GM18502 (cell line): ENCODE data around the gene NUB1.

Experiments used
- ATAC-seq: cut with Tn5 transposase; IDR thresholded peaks from one replicate; pipeline ENCODE4 v1.9.1; 2021; ENCODE audit warnings: mild to moderate bottlenecking; ENCODE audit not compliant: unreplicated experiment, poor library complexity

The NUB1 gene

GRCh38 chr7:151386301-151387160, 44.9 kb downstream of the NUB1 start:
- no peak for ATAC-seq

DNA sequence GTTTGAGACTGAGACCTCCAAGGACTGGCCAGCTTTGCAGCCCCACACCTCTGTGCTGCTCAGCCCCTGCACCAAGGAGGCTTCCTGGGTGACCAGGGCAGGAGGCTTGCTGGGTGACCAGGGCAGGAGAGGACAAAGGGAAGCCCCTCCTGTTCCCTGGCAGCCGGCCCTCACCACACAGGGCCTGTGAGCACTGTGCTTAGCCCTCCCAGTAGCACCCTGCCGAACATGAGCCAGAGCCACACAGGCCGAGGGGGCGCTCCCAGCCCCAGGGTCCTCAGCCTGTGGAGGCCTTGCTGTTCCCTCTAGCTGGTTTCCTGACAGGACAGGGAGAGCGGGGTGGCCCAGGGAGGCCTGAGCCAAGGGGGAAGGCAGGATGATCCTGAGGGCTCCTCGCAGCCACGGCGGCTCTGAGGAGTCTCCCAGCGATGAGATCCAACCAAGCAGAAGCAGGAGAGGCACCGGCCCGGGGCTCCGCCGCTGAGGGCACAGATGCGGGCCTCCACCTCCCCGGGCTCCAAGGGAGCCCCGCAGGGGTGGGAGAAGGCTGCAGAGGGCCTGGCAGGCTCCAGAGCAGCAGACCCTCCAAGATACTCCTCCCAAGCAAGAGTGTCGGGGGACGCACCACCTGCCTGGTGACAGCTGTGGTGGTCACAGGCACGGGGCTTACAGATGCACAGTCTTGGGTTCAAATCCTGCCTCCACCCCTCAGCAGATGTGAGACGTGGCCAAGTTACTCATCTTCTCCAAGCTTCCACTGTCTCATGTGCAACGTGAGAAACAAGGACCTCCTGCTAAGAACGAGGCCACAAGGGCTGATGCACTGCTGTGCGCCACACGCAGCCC, 45.8 kb downstream of the NUB1 start:
- no peak for ATAC-seq

GRCh38 chr7:151388007-151388297, 46.3 kb downstream of the NUB1 start:
- no peak for ATAC-seq

- no peak for ATAC-seq
These were observed 46.8 kb downstream of the NUB1 start for GRCh38 chr7:151388430-151388829.

GRCh38 chr7:151389096-151389767, 47.6 kb downstream of the NUB1 start:
- ATAC-seq: no peak

DNA sequence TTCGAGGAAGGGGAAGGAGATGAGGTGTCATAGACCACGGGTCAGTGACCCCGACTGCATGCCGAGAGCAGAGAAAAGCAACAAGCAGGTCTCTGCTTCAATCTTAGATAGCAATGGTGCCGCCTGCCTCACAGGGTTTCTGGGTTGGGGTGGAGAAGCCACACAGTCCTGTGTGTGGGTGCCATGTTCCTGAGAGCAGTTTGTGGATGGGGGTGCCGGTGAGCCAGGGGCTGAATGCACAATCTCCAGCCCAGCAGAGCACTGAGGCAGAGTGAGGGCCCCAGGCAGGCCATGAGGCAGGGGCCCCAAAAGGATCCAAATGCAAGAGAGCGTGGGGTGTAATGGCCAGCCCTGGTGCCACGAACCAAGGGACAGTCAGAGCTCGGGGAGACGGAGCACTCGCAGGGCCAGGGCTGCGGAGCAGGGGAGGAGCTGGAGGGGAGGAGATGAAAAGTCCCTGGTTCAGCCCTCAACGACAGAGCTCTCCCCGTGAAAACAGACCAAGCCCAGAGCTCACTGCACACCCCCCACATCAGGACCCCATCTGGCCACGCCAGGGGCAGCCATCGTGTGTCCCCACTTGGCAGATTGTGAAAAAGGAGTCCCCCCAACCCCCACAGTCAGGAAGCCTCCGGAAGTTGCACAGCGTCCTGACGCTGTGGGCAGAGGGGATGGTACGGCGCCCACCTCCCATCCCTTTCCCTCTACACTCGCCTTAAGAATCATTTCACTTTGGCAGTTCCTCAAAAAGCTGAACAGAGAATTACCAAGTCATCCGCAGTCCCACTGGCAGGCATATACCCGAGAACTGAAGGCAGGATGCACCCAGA, 48.4 kb downstream of the NUB1 start:
- ATAC-seq: no peak

GRCh38 chr7:151390598-151391357, 49.2 kb downstream of the NUB1 start:
- ATAC-seq: no peak

GRCh38 chr7:151391358-151391730, 49.7 kb downstream of the NUB1 start:
- ATAC-seq: no peak

DNA sequence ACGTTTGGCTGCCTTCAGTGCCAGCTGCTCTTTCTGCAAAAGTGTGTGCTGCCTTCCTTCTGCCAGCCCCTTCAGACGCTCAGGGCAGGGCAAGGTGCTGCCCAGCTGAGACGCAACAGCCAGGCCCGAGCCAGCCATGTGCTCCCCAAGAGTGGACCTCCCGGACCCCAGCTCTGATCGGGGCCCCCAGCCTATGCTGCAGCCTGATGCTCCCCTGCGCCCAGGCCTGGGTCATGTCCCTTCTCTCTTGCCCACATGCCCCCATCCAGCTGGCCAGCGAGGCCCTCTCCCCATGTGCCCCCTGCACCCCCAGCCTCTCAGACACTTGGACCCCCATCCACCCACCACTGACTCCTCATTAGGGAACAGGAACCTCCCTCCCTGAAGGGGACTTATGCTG, 50.4 kb downstream of the NUB1 start:
- ATAC-seq: no peak

DNA sequence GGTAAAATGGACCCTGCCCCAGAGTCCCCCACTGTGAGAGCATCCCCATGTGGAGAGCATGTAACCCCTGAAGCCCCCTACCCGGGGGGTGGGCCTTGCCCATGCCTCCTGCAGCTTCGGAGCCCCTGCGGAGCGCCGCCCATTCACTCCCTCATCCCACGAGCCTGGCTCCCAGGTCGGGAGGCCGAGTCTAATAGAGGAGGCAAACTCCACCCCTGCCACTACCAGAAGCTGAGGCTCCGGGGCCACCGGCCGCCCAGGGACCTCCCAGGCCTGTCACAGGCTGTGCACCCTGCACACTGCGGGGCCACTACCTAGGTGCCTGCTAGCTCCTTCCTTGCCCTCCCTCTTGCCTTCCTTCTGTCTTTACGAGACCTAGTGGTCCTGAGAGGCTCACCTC, 50.8 kb downstream of the NUB1 start:
- no peak for ATAC-seq

DNA sequence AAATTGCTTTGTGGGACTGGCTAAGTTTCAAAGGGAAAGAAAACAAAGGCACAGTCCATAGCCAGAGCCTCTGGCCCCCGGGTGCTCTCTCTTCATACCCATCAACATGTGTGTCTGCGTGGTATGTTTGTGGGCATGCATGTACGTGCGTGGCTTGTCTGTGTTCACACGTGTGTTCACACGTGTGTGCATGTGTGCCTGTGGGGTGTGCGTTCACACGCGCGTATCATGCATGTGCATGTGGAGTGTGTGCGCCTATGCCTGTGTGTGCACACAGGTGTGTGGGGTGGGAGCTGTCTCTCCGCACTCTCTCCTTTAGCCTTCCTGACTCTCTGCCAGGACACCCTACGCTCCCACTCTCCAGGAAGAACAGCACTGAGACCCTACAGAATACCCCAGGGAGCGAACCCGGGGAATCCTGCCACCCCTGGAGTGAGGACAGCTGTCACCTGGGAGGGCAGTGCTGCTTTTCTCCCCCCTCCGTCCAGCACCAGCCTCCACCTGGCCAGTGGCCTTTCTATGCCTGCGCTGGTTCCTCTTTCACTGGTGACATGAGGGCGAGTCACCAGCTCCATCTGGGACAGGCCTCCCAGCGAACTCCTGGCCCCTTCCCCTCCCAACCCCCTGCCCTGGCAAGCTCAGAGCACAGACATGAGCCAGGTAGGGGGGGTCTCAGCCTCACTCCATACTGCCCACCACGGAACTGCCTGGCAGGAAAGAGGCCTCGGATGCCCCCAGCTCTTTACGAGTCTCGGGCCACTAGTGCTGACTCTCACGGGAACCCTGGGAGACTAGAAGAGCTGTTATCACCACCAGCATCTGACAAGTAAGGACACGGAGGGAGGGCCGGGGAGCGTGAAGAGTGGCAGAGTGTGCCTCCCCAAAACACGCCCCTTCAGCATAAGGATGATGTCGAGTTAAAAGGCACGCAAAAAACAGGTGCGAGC, 51.7 kb downstream of the NUB1 start:
- ATAC-seq: no peak

DNA sequence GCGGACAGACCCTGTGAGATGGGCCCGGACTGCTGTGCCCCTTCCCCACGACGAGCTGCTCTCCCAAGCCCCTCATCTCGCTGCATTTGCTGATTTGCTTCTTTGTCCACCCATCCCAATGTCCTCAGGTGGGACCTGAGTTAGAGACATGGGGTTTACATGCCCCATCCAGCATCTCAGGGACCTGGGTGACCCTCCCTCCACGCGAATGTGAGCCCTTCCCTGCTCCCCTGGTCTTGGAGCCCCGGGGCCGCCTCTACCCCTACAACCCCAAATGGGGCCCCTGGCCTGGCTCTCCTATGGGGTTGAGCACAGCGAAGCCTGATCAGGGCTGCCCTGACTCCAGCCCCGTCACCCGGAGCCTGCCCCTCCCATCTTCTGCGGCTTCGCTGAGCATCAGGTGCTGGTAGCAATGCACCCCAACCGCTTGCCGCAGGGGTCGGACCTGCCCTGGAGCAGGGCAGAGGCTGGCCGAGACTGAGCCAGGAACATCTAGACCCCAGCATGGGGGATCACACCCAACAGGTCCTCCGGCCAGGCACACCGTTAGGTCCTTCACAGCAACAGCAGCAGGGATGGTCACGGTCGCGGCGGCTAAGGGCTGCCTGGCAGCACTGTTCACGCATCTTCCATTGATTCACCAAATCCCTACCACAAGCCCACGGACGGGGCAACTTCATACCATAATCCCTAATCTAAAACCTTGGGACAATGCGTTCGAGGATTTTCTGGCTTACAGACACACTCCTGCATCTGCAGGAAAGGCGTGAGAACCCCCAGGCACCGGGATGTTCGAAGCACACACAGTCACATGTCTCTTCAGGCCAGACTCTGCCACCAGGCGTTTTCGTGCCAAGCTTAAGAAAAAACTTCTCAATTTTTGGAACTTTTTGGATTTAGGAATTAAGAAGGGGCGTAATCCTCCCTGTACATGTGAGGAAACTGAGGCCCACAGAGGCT, 52.7 kb downstream of the NUB1 start:
- ATAC-seq: no peak

- ATAC-seq: no peak
These were observed 53.4 kb downstream of the NUB1 start for GRCh38 chr7:151395036-151395367.

DNA sequence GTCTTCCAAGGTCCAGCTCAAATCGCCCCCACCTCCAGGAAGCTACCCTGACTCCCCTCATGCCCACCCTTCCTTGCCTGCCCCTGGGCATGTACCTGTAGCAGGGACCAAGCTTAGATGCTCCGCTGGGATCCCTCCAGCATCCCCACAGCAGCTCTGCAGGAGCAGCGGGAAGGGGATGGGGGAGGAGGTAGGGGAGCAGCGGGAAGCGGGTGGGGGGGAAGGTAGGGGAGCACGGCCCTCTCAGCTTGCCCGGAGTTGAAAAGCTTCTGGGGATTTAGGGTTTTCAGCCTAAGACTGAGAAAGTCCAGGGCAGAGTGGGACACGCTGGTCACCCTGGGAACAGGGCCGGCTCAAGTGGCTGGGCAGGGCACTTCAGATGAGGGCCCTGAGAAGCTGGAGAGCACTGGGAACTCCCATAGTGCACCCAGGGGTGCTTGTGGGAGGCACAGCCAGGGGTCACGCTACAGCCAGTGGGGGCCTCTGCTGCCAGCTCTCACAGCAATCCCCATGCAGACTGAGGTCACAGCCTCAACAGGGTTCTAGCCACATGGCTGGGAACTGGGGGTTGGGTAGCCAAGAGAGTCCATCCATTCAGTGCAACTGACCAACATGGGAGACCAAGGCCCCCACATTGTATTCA, 54.8 kb downstream of the NUB1 start:
- ATAC-seq: no peak

DNA sequence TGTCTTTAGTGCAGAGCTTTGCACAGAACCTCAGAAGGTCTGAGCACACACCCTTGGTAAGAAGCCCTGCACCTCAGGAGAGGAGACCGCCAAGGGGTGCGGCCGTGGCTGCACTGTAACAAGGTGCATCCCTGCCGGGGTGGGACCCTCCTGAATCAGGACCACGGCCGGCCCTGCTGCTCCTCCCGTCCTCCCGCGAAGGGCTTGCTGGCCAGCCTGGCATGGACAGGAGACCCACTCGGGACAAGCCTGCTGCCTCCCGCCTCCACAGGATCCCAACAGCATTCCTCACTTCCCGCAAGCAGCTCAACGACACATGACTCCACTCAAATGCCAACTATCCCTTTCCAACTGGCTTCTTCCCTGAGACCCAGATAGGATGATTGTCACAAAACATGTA, 55.4 kb downstream of the NUB1 start:
- ATAC-seq: no peak

DNA sequence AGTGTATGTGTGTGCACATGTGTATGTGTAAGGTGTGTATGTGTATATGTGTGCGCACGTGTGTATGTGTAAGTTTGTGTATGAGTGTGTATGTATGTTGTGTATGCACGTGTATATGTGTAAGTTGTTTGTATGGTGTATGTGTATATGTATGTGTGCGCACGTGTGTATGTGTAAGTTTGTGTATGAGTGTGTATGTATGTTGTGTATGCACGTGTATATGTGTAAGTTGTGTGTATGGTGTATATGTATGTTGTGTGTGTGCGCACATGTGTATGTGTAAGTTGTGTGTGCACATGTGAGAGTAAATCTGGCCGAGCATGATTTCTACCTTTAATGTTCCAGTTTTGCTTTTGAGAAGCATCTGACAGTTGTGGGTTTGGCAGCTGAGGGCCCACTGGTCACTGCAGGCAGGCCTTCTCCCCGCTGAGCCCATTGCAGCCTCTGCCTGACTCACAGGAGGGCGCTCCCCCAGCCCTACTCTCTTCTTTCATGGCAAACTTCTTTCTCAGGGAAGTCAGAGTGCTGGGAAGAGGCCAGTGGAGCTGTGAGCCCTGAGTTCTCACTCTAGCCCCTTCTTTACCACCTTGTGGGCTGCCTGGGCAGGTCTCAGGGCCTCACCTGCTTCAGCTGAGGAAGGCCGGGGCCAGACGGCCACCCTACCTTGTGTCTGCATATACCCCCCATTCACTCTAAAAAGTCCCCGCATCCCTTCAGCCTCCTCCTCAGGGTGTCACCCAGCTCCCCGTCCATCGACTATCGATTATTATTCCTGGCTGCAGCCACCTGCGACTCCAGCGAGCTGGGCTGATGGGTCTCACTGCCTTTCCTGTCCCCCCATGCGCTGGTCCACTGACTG, 57.1 kb downstream of the NUB1 start:
- no peak for ATAC-seq
